ENCODE measurements around the gene VAMP2. TPM values are rescaled to one million over a fixed set of nuclear protein-coding genes. Genes with fewer than 3 reads are reported as not detected.

Gene VAMP2
- total and polyA plus RNA-seq, 2 of the 4 experiments (the other 2 are of a cell fraction): 2.3 to 33.3 TPM

- peak overlapping the region; percentile 78 for H4K91ac ChIP-seq (ENCODE audit: insufficient read depth, low read depth, low read length)
- peaks cover 22% of the 10 kb centered on the region for H4K20me1 ChIP-seq (ENCODE audit: insufficient read depth, low read length)
- H3K4me3 ChIP-seq (ENCODE audit: insufficient read depth, low read depth, low read length): peak overlapping the region; percentile 25; the same call in 1 of the 2 replicates
- H3K27me3 ChIP-seq (ENCODE audit: control insufficient read depth, insufficient read depth, low read length): no peaks in the 10 kb centered on the region
- H3K14ac ChIP-seq (replicated peaks; ENCODE audit: low read depth, low read length): peak overlapping the region; percentile 56; the same call in 1 of the 2 replicates
- peak overlapping the region; percentile 70 for H3K4ac ChIP-seq (ENCODE audit: low read depth, low read length)
- H4K5ac ChIP-seq (ENCODE audit: low read depth, low read length): peak overlapping the region; percentile 95
- peak overlapping the region; percentile 23; the same call in 1 of the 2 replicates for H2BK20ac ChIP-seq (ENCODE audit: low read depth, low read length)
- H3K56ac ChIP-seq (ENCODE audit: extremely low read depth, insufficient read depth, low read length): no peak overlapping the region
- BruUV-seq (replicated peaks): no TSS peak
- H2AK9ac ChIP-seq (replicated peaks; ENCODE audit: low read depth, low read length, poor library complexity): peak overlapping the region; percentile 93
- peak overlapping the region; percentile 63; the same call in 1 of the 2 replicates for H2AK5ac ChIP-seq (ENCODE audit: low read depth, low read length)
- peak overlapping the region; percentile 81; the same call in 2 of the 3 replicates for H2BK15ac ChIP-seq (ENCODE audit: low read depth, low read length)
- H3K4me1 ChIP-seq (ENCODE audit: control insufficient read depth, insufficient read depth, low read length): peaks cover 13% of the 10 kb centered on the region
- no peak for TF ChIP-seq RAD21 (IDR thresholded peaks at IDR 0.05; ENCODE audit: low read length)
- no peak for TF ChIP-seq FOS (IDR thresholded peaks at IDR 0.05; ENCODE audit: low read depth, low read length)
- no peak for TF ChIP-seq MXI1 (IDR thresholded peaks at IDR 0.05; ENCODE audit: borderline replicate concordance, low read depth, low read length)
- no peak for TF ChIP-seq POLR2A (IDR thresholded peaks at IDR 0.05; ENCODE audit: low read depth, low read length)
- TF ChIP-seq CEBPB (IDR thresholded peaks at IDR 0.05; ENCODE audit: low read depth, low read length): no peak
- no peak for TF ChIP-seq ELK1 (IDR thresholded peaks at IDR 0.05; ENCODE audit: borderline replicate concordance, low read depth, low read length)
- TF ChIP-seq MAFK (IDR thresholded peaks at IDR 0.05; ENCODE audit: low read depth, low read length): no peak
- no peak for TF ChIP-seq MAZ (IDR thresholded peaks at IDR 0.05; ENCODE audit: borderline replicate concordance, low read depth, low read length)
- TF ChIP-seq CTCF (conservative IDR thresholded peaks at IDR 0.05; ENCODE audit: low read depth, low read length): no peak
- TF ChIP-seq RCOR1 (IDR thresholded peaks at IDR 0.05; ENCODE audit: insufficient replicate concordance, low read length): no peak
- TF ChIP-seq RFX5 (IDR thresholded peaks at IDR 0.05; ENCODE audit: low read depth, low read length): no peak
- TF ChIP-seq CHD1 (IDR thresholded peaks at IDR 0.05; ENCODE audit: low read depth, low read length): no peak
- no peak for TF ChIP-seq SMC3 (IDR thresholded peaks at IDR 0.05; ENCODE audit: low read depth, low read length)
- TF ChIP-seq BHLHE40 (IDR thresholded peaks at IDR 0.05; ENCODE audit: low read depth, low read length): no peak
- TF ChIP-seq USF2 (IDR thresholded peaks at IDR 0.05; ENCODE audit: low read depth, low read length): no peak
- TF ChIP-seq NFE2L2 (IDR thresholded peaks at IDR 0.05; ENCODE audit: low read depth, low read length): no peak
- peak overlapping the region; percentile 63 to 93 for H4K8ac ChIP-seq (ENCODE audit: low read depth in 2 of 2, low read length in 2 of 2)
- H3K9me1 ChIP-seq (ENCODE audit: insufficient read depth, low read length): peaks cover 21% of the 10 kb centered on the region
- H3K27ac ChIP-seq (ENCODE audit: insufficient read depth, low read length): peak overlapping the region; percentile 41
- in situ Hi-C loops (cut with MboI; ENCODE audit: low sequenced_read_pairs): no loop called here
- WGBS, 2 experiments (ENCODE audit: extremely low coverage in 2 of 2, insufficient read length in 1 of 2): 20% methylated on average over 2 of the region's 6 CpGs; no CpG with 5 or more reads in 1 of the 2 experiments
- H3K4me2 ChIP-seq (ENCODE audit: low read depth, low read length): peak overlapping the region; percentile 67
- intact Hi-C loops (cut with micrococcal nuclease): no loop called here
- CTCF ChIA-PET: interaction anchor here (1.5 kb wide), 1 partner anchor 71 kb away, joined by 6 read pairs; no protein-coding TSS in a partner anchor
- H3K36me3 ChIP-seq (ENCODE audit: control insufficient read depth, insufficient read depth, low read length): no peaks in the 10 kb centered on the region
- H3K79me1 ChIP-seq (ENCODE audit: low read depth in 1 of 2, low read length in 2 of 2): peaks cover 0 to 21% of the 10 kb centered on the region in 2 experiments; a peak in 2 of 4 replicates
- peak overlapping the region; percentile 65 for H2BK5ac ChIP-seq (ENCODE audit: low read depth, low read length, poor library complexity, severe bottlenecking)
- H3K18ac ChIP-seq (ENCODE audit: low read depth, low read length): peak overlapping the region; percentile 33; the same call in 1 of the 2 replicates
- H3K9me3 ChIP-seq (ENCODE audit: control insufficient read depth, insufficient read depth, low read length): no peaks in the 10 kb centered on the region
- H2AFZ ChIP-seq (replicated peaks; ENCODE audit: low read length, poor library complexity): peak overlapping the region; percentile 97
- dilution Hi-C loops (cut with HindIII; ENCODE audit: low sequenced_read_pairs, unreplicated experiment): no loop called here
- H2BK120ac ChIP-seq (ENCODE audit: low read depth, low read length): peak overlapping the region; percentile 45; the same call in 1 of the 2 replicates
- ATAC-seq (ENCODE audit: low read depth): no peak
- no peak overlapping the region; the same call in 1 of the 2 replicates for H3K9ac ChIP-seq (ENCODE audit: low read depth, low read length)
- POLR2A ChIA-PET (ENCODE audit: unreplicated experiment): interaction anchor here (0.6 to 0.8 kb wide), 2 partner anchors 31 to 53 kb away, joined by 4 to 5 read pairs; no protein-coding TSS in a partner anchor
- H3K23ac ChIP-seq (ENCODE audit: low read depth, low read length): no peak overlapping the region
- no peak for DNase-seq
Observed at GRCh38 chr17:8190506-8190905, 27.8 kb upstream of the VAMP2 start.
